Tibial artery (tissue), 4 donors: ENCODE results near the gene PHLDA1.
A peak's percentile ranks its signal among the peaks of the same experiment; 100 is the strongest.

Source experiments
- DNase-seq, 2 donors: peaks; one replicate each; pipeline ENCODE4 v3.0.0-alpha.2; 2019
- H3K27ac ChIP-seq, 2 donors: fragments of 200-600 bp; sonication (generic) in 1 of 2; 1 replicate in 1 of 2; 2 replicates in 1 of 2; pipeline ENCODE4 v1.5.1; 2018 to 2019; ENCODE audit warnings: mild to moderate bottlenecking in 1 of 2
- H3K27me3 ChIP-seq, 2 donors: fragments of 200-600 bp; sonication (generic) in 1 of 2; one replicate each; pipeline versions ENCODE4 v1.5.1 to v1.6.0; 2016 to 2019
- H3K36me3 ChIP-seq, 3 donors: fragments of 200-600 bp; sonication (generic) in 2 of 3; one replicate each; pipeline ENCODE4 v1.5.1; 2016 to 2019; ENCODE audit warnings: mild to moderate bottlenecking in 2 of 3
- H3K4me1 ChIP-seq, 4 donors: fragments of 200-600 bp; sonication (generic) in 2 of 4; 1 replicate in 3 of 4; 2 replicates in 1 of 4; pipeline ENCODE4 v1.5.1; 2016 to 2019
- H3K4me3 ChIP-seq, 2 donors: fragments of 200-600 bp; sonication (generic) in 1 of 2; 1 replicate in 1 of 2; 2 replicates in 1 of 2; pipeline ENCODE4 v1.5.1; 2018 to 2019; ENCODE audit warnings: mild to moderate bottlenecking in 2 of 2
- H3K9me3 ChIP-seq, 3 donors: fragments of 200-600 bp; sonication (generic) in 1 of 3; one replicate each; pipeline ENCODE4 v1.5.1; 2016 to 2019
- intact Hi-C: fragments of 100-400 bp; cut with DNase I; formaldehyde crosslinking; loops from one replicate; pipeline ENCODE4 v1.15.0; 2023; ENCODE audit warnings: low total_unique reads
- TF ChIP-seq, protein P1 (sequence below), 2 experiments: fragments of 200-600 bp in 1 of 2; fragments of 450-650 bp in 1 of 2; IDR thresholded peaks; one replicate each; pipeline ENCODE4 v1.5.1; 2017 to 2019; ENCODE audit warnings: antibody characterized with exemption in 2 of 2, mild to moderate bottlenecking in 1 of 2, moderate library complexity in 1 of 2

The PHLDA1 gene

GRCh38 chr12:76032043-76032981 is 736 bp upstream of the PHLDA1 start:
- intact Hi-C loops, result loop anchor here (5.0 kb wide), 2 partner anchors 50 to 520 kb away; partner anchors contain the start of gene KRR1
- H3K4me3 ChIP-seq, result peak overlapping the region; percentile 82 to 83
- no peaks in the 10 kb centered on the region for H3K36me3 ChIP-seq
- H3K27ac ChIP-seq, result peak overlapping the region; percentile 96 to 99
- H3K4me1 ChIP-seq, result peaks cover 0 to 28% (median 7%) of the 10 kb centered on the region in 4 donors
- H3K9me3 ChIP-seq, result no peaks in the 10 kb centered on the region
- no peaks in the 10 kb centered on the region for H3K27me3 ChIP-seq
- peak; percentile 47 to 76 for DNase-seq
- TF ChIP-seq, protein P1, sequence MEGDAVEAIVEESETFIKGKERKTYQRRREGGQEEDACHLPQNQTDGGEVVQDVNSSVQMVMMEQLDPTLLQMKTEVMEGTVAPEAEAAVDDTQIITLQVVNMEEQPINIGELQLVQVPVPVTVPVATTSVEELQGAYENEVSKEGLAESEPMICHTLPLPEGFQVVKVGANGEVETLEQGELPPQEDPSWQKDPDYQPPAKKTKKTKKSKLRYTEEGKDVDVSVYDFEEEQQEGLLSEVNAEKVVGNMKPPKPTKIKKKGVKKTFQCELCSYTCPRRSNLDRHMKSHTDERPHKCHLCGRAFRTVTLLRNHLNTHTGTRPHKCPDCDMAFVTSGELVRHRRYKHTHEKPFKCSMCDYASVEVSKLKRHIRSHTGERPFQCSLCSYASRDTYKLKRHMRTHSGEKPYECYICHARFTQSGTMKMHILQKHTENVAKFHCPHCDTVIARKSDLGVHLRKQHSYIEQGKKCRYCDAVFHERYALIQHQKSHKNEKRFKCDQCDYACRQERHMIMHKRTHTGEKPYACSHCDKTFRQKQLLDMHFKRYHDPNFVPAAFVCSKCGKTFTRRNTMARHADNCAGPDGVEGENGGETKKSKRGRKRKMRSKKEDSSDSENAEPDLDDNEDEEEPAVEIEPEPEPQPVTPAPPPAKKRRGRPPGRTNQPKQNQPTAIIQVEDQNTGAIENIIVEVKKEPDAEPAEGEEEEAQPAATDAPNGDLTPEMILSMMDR (IDR thresholded peaks at IDR 0.05), result no peak

DNA sequence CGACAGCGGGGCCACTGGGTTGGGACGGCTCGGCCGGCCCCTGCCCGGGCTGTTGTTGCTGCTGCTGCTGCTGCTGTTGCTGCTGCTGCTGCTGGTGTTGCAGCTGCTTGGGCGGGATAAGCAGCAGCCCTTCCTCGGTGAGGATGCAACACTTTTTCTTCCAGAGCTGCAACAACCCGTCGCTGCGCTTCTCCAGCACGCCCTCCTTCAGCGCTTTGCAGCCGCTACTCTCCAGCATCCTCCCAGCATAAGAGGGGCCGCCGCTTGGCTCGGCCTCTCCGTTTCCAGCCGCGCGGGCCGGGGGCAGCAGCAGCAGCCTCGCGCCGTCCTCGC is 529 bp downstream of the PHLDA1 start:
- intact Hi-C loops, result loop anchor here (5.0 kb wide), 2 partner anchors 49 to 519 kb away; partner anchors contain the start of gene KRR1
- peak in 1 of 2 donors; percentile 31 for DNase-seq
- Histone ChIP-seq H3K9me3 (no peaks in the 10 kb centered on the region), H3K4me1 (peaks cover 0 to 20% (median 7%) of the 10 kb centered on the region in 4 donors), H3K4me3 (peak overlapping the region; percentile 82 to 83), H3K27ac (peak overlapping the region; percentile 96 to 99), H3K27me3 (no peaks in the 10 kb centered on the region), H3K36me3 (no peaks in the 10 kb centered on the region)
- TF ChIP-seq, protein P1 (IDR thresholded peaks at IDR 0.05), result no peak

- TF ChIP-seq, protein P1 (IDR thresholded peaks at IDR 0.05), result no peak
- Histone ChIP-seq H3K9me3 (no peaks in the 10 kb centered on the region), H3K4me1 (peaks cover 0 to 20% (median 7%) of the 10 kb centered on the region in 4 donors), H3K27me3 (no peaks in the 10 kb centered on the region), H3K4me3 (peak overlapping the region; percentile 82 to 83), H3K27ac (peak overlapping the region; percentile 96 to 99), H3K36me3 (no peaks in the 10 kb centered on the region)
- intact Hi-C loops, result loop anchor here (5.0 kb wide), 2 partner anchors 48 to 518 kb away; partner anchors contain the start of gene KRR1
- DNase-seq, result peak; percentile 32 to 72
Observed at GRCh38 chr12:76030341-76031080, 1.1 kb downstream of the PHLDA1 start.

- H3K27me3 ChIP-seq, result no peaks in the 10 kb centered on the region
- peak overlapping the region; percentile 96 to 99 for H3K27ac ChIP-seq
- peaks cover 0 to 20% (median 7%) of the 10 kb centered on the region in 4 donors for H3K4me1 ChIP-seq
- intact Hi-C loops, result loop anchor here (5.0 kb wide), 2 partner anchors 48 to 518 kb away; partner anchors contain the start of gene KRR1
- DNase-seq, result no peak
- H3K4me3 ChIP-seq, result peak overlapping the region; percentile 82 to 83
- TF ChIP-seq, protein P1 (IDR thresholded peaks at IDR 0.05), result no peak
- no peaks in the 10 kb centered on the region for H3K9me3 ChIP-seq
- no peaks in the 10 kb centered on the region for H3K36me3 ChIP-seq
Observed at GRCh38 chr12:76029982-76030340, 1.6 kb downstream of the PHLDA1 start.

DNA sequence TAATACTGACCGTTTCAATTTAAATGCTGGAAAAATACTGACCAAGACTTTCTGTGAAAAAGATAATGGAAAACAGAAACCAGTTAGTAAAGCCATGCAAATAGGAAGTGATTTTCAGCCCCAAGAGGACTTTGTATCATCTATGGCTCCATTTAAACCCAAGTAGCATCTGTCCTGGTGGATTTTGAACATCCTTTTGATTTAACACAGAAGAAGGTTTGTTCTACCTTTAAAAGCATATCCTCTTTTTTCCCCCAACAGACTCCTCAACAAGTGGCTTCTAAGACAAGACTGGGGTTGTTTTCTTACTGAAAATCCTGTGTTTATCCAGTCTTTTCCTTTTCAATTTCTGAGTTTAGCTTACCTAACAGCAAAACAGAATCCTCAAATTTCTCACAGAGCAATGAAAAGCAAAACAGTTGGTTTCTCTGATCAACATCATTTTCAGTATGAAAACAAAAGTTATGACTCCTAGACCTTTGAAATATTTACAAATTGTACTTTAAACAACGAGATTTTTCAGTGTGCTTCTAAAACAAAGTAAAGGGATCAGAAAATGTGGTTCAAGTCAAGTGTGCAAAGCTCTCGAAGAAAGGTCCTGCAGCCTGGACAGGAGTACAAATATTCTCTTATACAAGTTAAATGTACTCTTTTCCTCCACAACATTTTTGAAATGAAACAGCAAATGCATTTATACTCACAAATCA is 2.9 kb downstream of the PHLDA1 start:
- H3K36me3 ChIP-seq, result no peaks in the 10 kb centered on the region
- no peaks in the 10 kb centered on the region for H3K27me3 ChIP-seq
- H3K27ac ChIP-seq, result peak overlapping the region in 1 of 2 donors; percentile 30
- H3K9me3 ChIP-seq, result no peaks in the 10 kb centered on the region
- intact Hi-C loops, result no loop called here
- no peak for DNase-seq
- peak overlapping the region; percentile 82 to 83 for H3K4me3 ChIP-seq
- TF ChIP-seq, protein P1 (IDR thresholded peaks at IDR 0.05), result no peak
- H3K4me1 ChIP-seq, result peaks cover 0 to 20% (median 7%) of the 10 kb centered on the region in 4 donors
